HepG2 (cell line): Measurements from ENCODE around the gene BCAR3. TPM values are rescaled to one million over a fixed set of nuclear protein-coding genes. Genes with fewer than 3 reads are reported as not detected.
A peak's percentile ranks its signal among the peaks of the same experiment; 100 is the strongest.

Source experiments
- ATAC-seq: fragments of 200-7000 bp; cut with Tn5 transposase; 3 replicates; pipeline ENCODE4 v1.9.1; 2020; ENCODE audit warnings: mild to moderate bottlenecking, moderate library complexity
- BruUV-seq: library from RNA; stranded (reverse); fragments of 400-500 nt; replicated peaks from 2 replicates; lab custom pipeline; 2021; lab: Mats Ljungman, UMichigan
- CTCF ChIA-PET: fragments of 300-600 bp; formaldehyde crosslinking; extraction: SDS; loops from one replicate; lab custom pipeline; 2021; ENCODE audit warnings: low total read pairs, inconsistent platforms, low intra/inter-chr PET ratio; lab: Yijun Ruan, JAX
- POLR2A ChIA-PET: fragments of 350-600 bp; sonication (Branson Sonifier 250); formaldehyde crosslinking; loops from one replicate; lab custom pipeline; 2020; ENCODE audit warnings: antibody characterized with exemption, inconsistent platforms; lab: Yijun Ruan, JAX
- DNase-seq: peaks from one replicate; pipeline ENCODE4 v3.0.0-alpha.2; 2015; ENCODE audit warnings: low spot score
- FAIRE-seq: peaks from 3 replicates; lab custom pipeline; 2011; peaks lifted over from hg19 to GRCh38; lab: Jason Lieb, UNC
- H2AFZ ChIP-seq: one replicate; pipeline ENCODE4 v1.6.1; 2011; ENCODE audit warnings: low read length, inconsistent platforms
- H3K27ac ChIP-seq: fragments of 300-600 bp; 3 replicates; pipeline ENCODE4 v1.8.0; 2011; ENCODE audit warnings: mixed run types, mild to moderate bottlenecking, mixed read lengths, low read length, inconsistent platforms; ENCODE audit not compliant: insufficient read depth; ENCODE audit errors: extremely low read length
- H3K27me3 ChIP-seq, 2 experiments: fragments of 200-600 bp in 1 of 2; 2 replicates in 1 of 2; 3 replicates in 1 of 2; pipeline versions ENCODE4 v1.6.0 to v1.8.0; 2011; ENCODE audit warnings: low read length in 2 of 2, mild to moderate bottlenecking in 2 of 2, moderate library complexity in 2 of 2, inconsistent platforms in 1 of 2; ENCODE audit not compliant: insufficient read depth in 2 of 2, control insufficient read depth in 1 of 2
- H3K36me3 ChIP-seq, 2 experiments: fragments of 200-600 bp in 1 of 2; replicated peaks in 1 of 2; 2 replicates in 1 of 2; 3 replicates in 1 of 2; pipeline versions ENCODE4 v1.5.1 to v1.8.0; 2011; ENCODE audit warnings: low read length in 2 of 2, inconsistent platforms in 1 of 2; ENCODE audit not compliant: insufficient read depth in 2 of 2, control insufficient read depth in 1 of 2
- H3K4me1 ChIP-seq: 2 replicates; pipeline ENCODE4 v1.5.1; 2012; ENCODE audit warnings: low read length, inconsistent platforms; ENCODE audit not compliant: insufficient read depth
- H3K4me2 ChIP-seq: 2 replicates; pipeline ENCODE4 v1.6.0; 2011; ENCODE audit warnings: low read depth, low read length, inconsistent platforms
- H3K4me3 ChIP-seq, 3 experiments: fragments of 200-600 bp in 1 of 3; sonication (generic), shearing (Covaris generic) in 1 of 3; replicated peaks in 1 of 3; 2 replicates each; pipeline ENCODE4 v1.5.1; 2011 to 2016; ENCODE audit warnings: low read length in 3 of 3, inconsistent platforms in 2 of 3, low read depth in 2 of 3, mild to moderate bottlenecking in 2 of 3, control low read depth in 1 of 3, mixed read lengths in 1 of 3; ENCODE audit not compliant: insufficient read depth in 1 of 3
- H3K79me2 ChIP-seq: one replicate; pipeline ENCODE4 v1.6.1; 2011; ENCODE audit warnings: low read length, inconsistent platforms; ENCODE audit not compliant: insufficient read depth
- H3K9ac ChIP-seq: 2 replicates; pipeline ENCODE4 v1.6.0; 2011; ENCODE audit warnings: mild to moderate bottlenecking, low read depth, low read length, inconsistent platforms; ENCODE audit not compliant: insufficient read depth
- H3K9me3 ChIP-seq: 2 replicates; pipeline ENCODE4 v1.5.1; 2012; ENCODE audit warnings: mild to moderate bottlenecking, low read length
- H4K20me1 ChIP-seq: 2 replicates; pipeline ENCODE4 v1.6.0; 2011; ENCODE audit warnings: inconsistent platforms, mild to moderate bottlenecking, low read length, moderate library complexity; ENCODE audit not compliant: insufficient read depth
- HIC2 ChIP-seq: sonication (generic); formaldehyde crosslinking; IDR thresholded peaks from 2 replicates; pipeline ENCODE4 v1.9.0; 2022; ENCODE audit warnings: low read depth, missing genetic modification reagents
- HNRNPLL ChIP-seq: fragments of 200-400 bp; formaldehyde crosslinking; IDR thresholded peaks from 2 replicates; pipeline ENCODE4 v1.6.1; 2017; ENCODE audit warnings: mild to moderate bottlenecking, low read depth, low read length; ENCODE audit not compliant: poor library complexity, severe bottlenecking
- MAFF ChIP-seq: IDR thresholded peaks from 2 replicates; pipeline ENCODE4 v1.6.1; 2011; ENCODE audit warnings: low read depth, low read length, improper control_type of control experiment
- MAFG ChIP-seq: sonication (generic); formaldehyde crosslinking; IDR thresholded peaks from 2 replicates; pipeline ENCODE4 v1.5.1; 2020; ENCODE audit warnings: mild to moderate bottlenecking, missing genetic modification reagents
- MAFK ChIP-seq, 2 experiments: IDR thresholded peaks in 1 of 2; conservative IDR thresholded peaks in 1 of 2; 2 replicates each; pipeline ENCODE4 v1.6.1; 2011; ENCODE audit warnings: improper control_type of control experiment in 2 of 2, low read length in 2 of 2
- ZFP37 ChIP-seq: sonication (generic); formaldehyde crosslinking; IDR thresholded peaks from 2 replicates; pipeline ENCODE4 v1.4.0; 2020; ENCODE audit warnings: missing genetic modification reagents, borderline replicate concordance
- WGBS: methylation state at CpG from one replicate; pipeline ENCODE4 v1.1.6; 2017; ENCODE audit warnings: low lambda C conversion rate; 5-methylcytosine and 5-hydroxymethylcytosine counted together
- in situ Hi-C: cut with HindIII; loops from 2 replicates; pipeline ENCODE4 v1.10.0; 2017; ENCODE audit warnings: low pct_unique_long_range_greater_than_20kb; ENCODE audit not compliant: extremely low pct_ligation_motif_present
- intact Hi-C: fragments of 100-400 bp; cut with micrococcal nuclease; formaldehyde crosslinking; loops from one replicate; pipeline ENCODE4 v1.10.0; 2022; ENCODE audit not compliant: unreplicated experiment
- polyA plus RNA-seq, 8 experiments: library from polyadenylated mRNA; depleted of rRNA in 3 of 8; stranded (reverse) in 7 of 8; unstranded in 1 of 8; fragments of >200 nt; fragmentation: Illumina TruSeq in 4 of 8; extraction: Trizol in 4 of 8; gene quantifications; 2 replicates each; pipeline versions ENCODE4 v1.2.1 to v1.2.3, GENCODE V29; 2011 to 2016; ENCODE audit warnings: low read depth in 4 of 8, missing spikeins in 1 of 8, mixed read lengths in 1 of 8; ENCODE audit not compliant: insufficient read depth in 1 of 8
- total RNA-seq, 5 experiments: library from RNA; depleted of rRNA; stranded (reverse); fragments of >200 nt; fragmentation: Illumina TruSeq; extraction: Trizol; gene quantifications; 2 replicates each; pipeline ENCODE4 v1.2.3, GENCODE V29; 2016; ENCODE audit warnings: low read depth in 1 of 5

BCAR3 gene
- total and polyA plus RNA-seq, 2 of the 13 experiments (the other 11 are each of a cell fraction or from before 2014, with no cell fraction given): 3.6 to 4.8 TPM

- ChIA-PET POLR2A (interaction anchor here (0.7 to 2.6 kb wide), 2 partner anchors 52 to 63 kb away, joined by 5 to 20 read pairs; no protein-coding TSS in a partner anchor), CTCF (no interaction called here)
- no peak overlapping the region for H3K4me3 ChIP-seq
- no peak overlapping the region for H2AFZ ChIP-seq
- no peak overlapping the region for H3K27ac ChIP-seq
- H3K9me3 ChIP-seq: no peaks in the 10 kb centered on the region
- peaks cover 5 to 12% of the 10 kb centered on the region in 2 experiments for H3K36me3 ChIP-seq
- WGBS: 95% methylated on average over 7 of the region's 7 CpGs
- peaks cover 41% of the 10 kb centered on the region for H3K4me1 ChIP-seq
- H3K27me3 ChIP-seq: no peaks in the 10 kb centered on the region
- intact Hi-C loops: no loop called here
- no peak for ATAC-seq
- H3K9ac ChIP-seq: no peak overlapping the region
- no peak for FAIRE-seq
- no peak for DNase-seq
- no peak overlapping the region for H3K4me2 ChIP-seq
- in situ Hi-C loops: no loop called here
- no peaks in the 10 kb centered on the region for H4K20me1 ChIP-seq
- BruUV-seq: no TSS peak
- TF ChIP-seq MAFK (conservative IDR thresholded peaks at IDR 0.05 in 1 of 2, IDR thresholded peaks at IDR 0.05 in 1 of 2; ENCODE audit: low read length in 2 of 2) (peak; percentile 40 to 55; a peak in 3 of 4 replicates), MAFF (0 out of 2 replicates have a peak, but pooled peaks have one; percentile 23), HNRNPLL (no peak), MAFG (CRISPR knock-in tag) (no peak), ZFP37 (CRISPR knock-in tag) (no peak), HIC2 (CRISPR knock-in tag) (no peak)
- no peaks in the 10 kb centered on the region for H3K79me2 ChIP-seq
These were observed 126.5 kb downstream of the BCAR3 start for GRCh38 chr1:93554883-93555872.
